ENCODE data around the gene SMARCA4. TPM values are rescaled to one million over a fixed set of nuclear protein-coding genes. Genes with fewer than 3 reads are reported as not detected.

The SMARCA4 gene
- total RNA-seq, 1 donor from 2014 or later = 95.6 TPM

- Histone ChIP-seq H3K4me3 (no peak overlapping the region), H3K4me1 (peaks cover 5% of the 10 kb centered on the region), H3K36me3 (peaks cover 6% of the 10 kb centered on the region), H3K27ac (no peak overlapping the region), H3K27me3 (no peaks in the 10 kb centered on the region), H3K9me3 (no peaks in the 10 kb centered on the region)
- DNase-seq = no peak
- intact Hi-C loops (cut with DNase I) = no loop called here
- no peak for TF ChIP-seq CTCF (IDR thresholded peaks at IDR 0.05)
- ATAC-seq = no peak
Observed at GRCh38 chr19:11054200-11054599, 93.4 kb downstream of the SMARCA4 start.

GRCh38 chr19:11054628-11055027, 93.8 kb downstream of the SMARCA4 start:
- peaks cover 1% of the 10 kb centered on the region for H3K4me1 ChIP-seq
- no peaks in the 10 kb centered on the region for H3K9me3 ChIP-seq
- ATAC-seq (no peak), DNase-seq (no peak)
- intact Hi-C loops (cut with DNase I) = no loop called here
- peaks cover 10% of the 10 kb centered on the region for H3K36me3 ChIP-seq
- no peaks in the 10 kb centered on the region for H3K27me3 ChIP-seq
- no peak overlapping the region for H3K4me3 ChIP-seq
- no peak overlapping the region for H3K27ac ChIP-seq
- no peak for TF ChIP-seq CTCF (IDR thresholded peaks at IDR 0.05)

GRCh38 chr19:11058246-11059030, 97.6 kb downstream of the SMARCA4 start:
- Histone ChIP-seq H3K4me1 (no peaks in the 10 kb centered on the region), H3K36me3 (peaks cover 31% of the 10 kb centered on the region), H3K27me3 (no peaks in the 10 kb centered on the region), H3K9me3 (no peaks in the 10 kb centered on the region), H3K27ac (no peak overlapping the region), H3K4me3 (no peak overlapping the region)
- TF ChIP-seq CTCF (IDR thresholded peaks at IDR 0.05) = no peak
- DNase-seq = no peak
- no peak for ATAC-seq
- intact Hi-C loops (cut with DNase I) = no loop called here

GRCh38 chr19:11059511-11060358, 98.9 kb downstream of the SMARCA4 start:
- ATAC-seq = no peak
- no peak for TF ChIP-seq CTCF (IDR thresholded peaks at IDR 0.05)
- intact Hi-C loops (cut with DNase I) = no loop called here
- no peak for DNase-seq
- Histone ChIP-seq H3K36me3 (peaks cover 31% of the 10 kb centered on the region), H3K27ac (no peak overlapping the region), H3K4me3 (no peak overlapping the region), H3K9me3 (no peaks in the 10 kb centered on the region), H3K4me1 (no peaks in the 10 kb centered on the region), H3K27me3 (no peaks in the 10 kb centered on the region)

- no peaks in the 10 kb centered on the region for H3K4me1 ChIP-seq
- intact Hi-C loops (cut with DNase I) = no loop called here
- peaks cover 26% of the 10 kb centered on the region for H3K36me3 ChIP-seq
- DNase-seq (no peak), ATAC-seq (no peak)
- H3K27ac ChIP-seq = no peak overlapping the region
- H3K4me3 ChIP-seq = no peak overlapping the region
- no peaks in the 10 kb centered on the region for H3K27me3 ChIP-seq
- TF ChIP-seq CTCF (IDR thresholded peaks at IDR 0.05) = no peak
- H3K9me3 ChIP-seq = no peaks in the 10 kb centered on the region
Observed at GRCh38 chr19:11061952-11062351, 101.1 kb downstream of the SMARCA4 start.
